IMR-90 (cell line): ENCODE results near the gene XPO4. TPM values are rescaled to one million over a fixed set of nuclear protein-coding genes. Genes with fewer than 3 reads are reported as not detected.
"Not testable (repeated sequence)": the region's sequence is repeated elsewhere in the genome, so short reads cannot be mapped to it uniquely, and the experiment has no call there.

Experiments used
- ATAC-seq: fragments of 200-7000 bp; cut with Tn5 transposase; 2 replicates; pipeline ENCODE4 v1.9.1; 2020; ENCODE audit warnings: low read depth, mild to moderate bottlenecking, moderate library complexity
- BruUV-seq: library from RNA; stranded (reverse); fragments of 400-500 nt; replicated peaks from 2 replicates; lab custom pipeline; 2021; lab: Mats Ljungman, UMichigan
- CTCF ChIA-PET: fragments of 300-600 bp; formaldehyde crosslinking; extraction: SDS; loops from one replicate; lab custom pipeline; 2021; ENCODE audit warnings: antibody characterized with exemption; lab: Yijun Ruan, JAX
- POLR2A ChIA-PET: fragments of 300-600 bp; sonication (Branson Sonifier 250); formaldehyde crosslinking; loops from one replicate; lab custom pipeline; 2022; ENCODE audit warnings: antibody characterized with exemption; ENCODE audit not compliant: unreplicated experiment; lab: Charles Lee
- DNase-seq: peaks from one replicate; pipeline ENCODE4 v3.0.0; 2013
- H2AFZ ChIP-seq: replicated peaks from 2 replicates; pipeline ENCODE3; 2013; ENCODE audit warnings: low read length, mild to moderate bottlenecking; ENCODE audit not compliant: poor library complexity
- H2AK5ac ChIP-seq: 2 replicates; pipeline ENCODE4 v1.6.1; 2013; ENCODE audit warnings: low read depth, low read length, inconsistent platforms
- H2AK9ac ChIP-seq: replicated peaks from 2 replicates; pipeline ENCODE3; 2013; ENCODE audit warnings: mild to moderate bottlenecking, low read depth, low read length, moderate library complexity; ENCODE audit not compliant: poor library complexity
- H2BK120ac ChIP-seq: 2 replicates; pipeline ENCODE4 v1.6.1; 2013; ENCODE audit warnings: low read depth, low read length, inconsistent platforms
- H2BK15ac ChIP-seq: 3 replicates; pipeline ENCODE4 v1.6.1; 2013; ENCODE audit warnings: low read depth, low read length, inconsistent platforms
- H2BK20ac ChIP-seq: 2 replicates; pipeline ENCODE4 v1.6.1; 2013; ENCODE audit warnings: low read depth, mild to moderate bottlenecking, inconsistent platforms, low read length, moderate library complexity
- H2BK5ac ChIP-seq: 2 replicates; pipeline ENCODE4 v1.6.1; 2013; ENCODE audit warnings: mild to moderate bottlenecking, low read depth, low read length, inconsistent platforms; ENCODE audit not compliant: poor library complexity, severe bottlenecking
- H3K14ac ChIP-seq: replicated peaks from 2 replicates; pipeline ENCODE4 v1.6.1; 2013; ENCODE audit warnings: low read depth, low read length, inconsistent platforms
- H3K18ac ChIP-seq: 2 replicates; pipeline ENCODE4 v1.6.1; 2013; ENCODE audit warnings: low read depth, low read length, control low read depth
- H3K23ac ChIP-seq: 2 replicates; pipeline ENCODE4 v1.6.1; 2013; ENCODE audit warnings: low read depth, low read length, inconsistent platforms
- H3K27ac ChIP-seq: 2 replicates; pipeline ENCODE4 v1.5.1; 2013; ENCODE audit warnings: mild to moderate bottlenecking, control low read depth, low read length; ENCODE audit not compliant: insufficient read depth
- H3K27me3 ChIP-seq: 2 replicates; pipeline ENCODE4 v1.6.1; 2013; ENCODE audit warnings: low read length; ENCODE audit not compliant: control insufficient read depth, insufficient read depth
- H3K36me3 ChIP-seq: 2 replicates; pipeline ENCODE4 v1.6.1; 2013; ENCODE audit warnings: low read length, mixed read lengths; ENCODE audit not compliant: control insufficient read depth, insufficient read depth
- H3K4ac ChIP-seq: 2 replicates; pipeline ENCODE4 v1.6.1; 2013; ENCODE audit warnings: low read depth, low read length, inconsistent platforms
- H3K4me1 ChIP-seq: 2 replicates; pipeline ENCODE4 v1.6.1; 2013; ENCODE audit warnings: low read length, mixed read lengths; ENCODE audit not compliant: control insufficient read depth, insufficient read depth
- H3K4me2 ChIP-seq: 2 replicates; pipeline ENCODE4 v1.6.1; 2013; ENCODE audit warnings: low read depth, mild to moderate bottlenecking, control low read depth, low read length, moderate library complexity
- H3K4me3 ChIP-seq: 2 replicates; pipeline ENCODE4 v1.5.1; 2013; ENCODE audit warnings: low read depth, mild to moderate bottlenecking, control low read depth, low read length, moderate library complexity; ENCODE audit not compliant: insufficient read depth
- H3K56ac ChIP-seq: 2 replicates; pipeline ENCODE4 v1.6.1; 2013; ENCODE audit warnings: low read length, inconsistent platforms; ENCODE audit not compliant: insufficient read depth; ENCODE audit errors: extremely low read depth
- H3K79me1 ChIP-seq, 2 experiments: 2 replicates each; pipeline ENCODE4 v1.6.1; 2013; ENCODE audit warnings: low read length in 2 of 2, inconsistent platforms in 1 of 2, low read depth in 1 of 2
- H3K9ac ChIP-seq: 2 replicates; pipeline ENCODE4 v1.6.1; 2013; ENCODE audit warnings: low read depth, low read length, control low read depth
- H3K9me1 ChIP-seq: 2 replicates; pipeline ENCODE4 v1.6.1; 2013; ENCODE audit warnings: low read length, inconsistent platforms; ENCODE audit not compliant: insufficient read depth
- H3K9me3 ChIP-seq: 2 replicates; pipeline ENCODE4 v1.6.1; 2013; ENCODE audit warnings: low read length; ENCODE audit not compliant: control insufficient read depth, insufficient read depth
- H4K20me1 ChIP-seq: 2 replicates; pipeline ENCODE4 v1.6.1; 2013; ENCODE audit warnings: low read length, inconsistent platforms; ENCODE audit not compliant: insufficient read depth
- H4K5ac ChIP-seq: 2 replicates; pipeline ENCODE4 v1.6.1; 2013; ENCODE audit warnings: mild to moderate bottlenecking, low read depth, low read length, control low read depth
- H4K8ac ChIP-seq, 2 experiments: 2 replicates each; pipeline ENCODE4 v1.6.1; 2013; ENCODE audit warnings: low read depth in 2 of 2, low read length in 2 of 2, control low read depth in 1 of 2, inconsistent platforms in 1 of 2
- H4K91ac ChIP-seq: 2 replicates; pipeline ENCODE4 v1.6.1; 2013; ENCODE audit warnings: low read depth, low read length, inconsistent platforms; ENCODE audit not compliant: insufficient read depth
- BHLHE40 ChIP-seq: fragments of 150-350 bp; IDR thresholded peaks from 2 replicates; pipeline ENCODE4 v1.6.1; 2016; ENCODE audit warnings: mild to moderate bottlenecking, low read depth, low read length
- CHD1 ChIP-seq: IDR thresholded peaks from 2 replicates; pipeline ENCODE4 v1.6.1; 2012; ENCODE audit warnings: low read depth, low read length, improper control_type of control experiment
- MAFK ChIP-seq: IDR thresholded peaks from 2 replicates; pipeline ENCODE4 v1.6.1; 2012; ENCODE audit warnings: low read depth, low read length, improper control_type of control experiment
- MAZ ChIP-seq: IDR thresholded peaks from 2 replicates; pipeline ENCODE4 v1.6.1; 2012; ENCODE audit warnings: low read depth, mild to moderate bottlenecking, low read length, improper control_type of control experiment, moderate library complexity, borderline replicate concordance
- MXI1 ChIP-seq: IDR thresholded peaks from 2 replicates; pipeline ENCODE4 v1.6.1; 2012; ENCODE audit warnings: low read depth, mild to moderate bottlenecking, low read length, moderate library complexity, borderline replicate concordance
- POLR2A ChIP-seq: IDR thresholded peaks from 2 replicates; pipeline ENCODE4 v1.6.1; 2012; ENCODE audit warnings: mild to moderate bottlenecking, low read depth, low read length
- RCOR1 ChIP-seq: IDR thresholded peaks from 2 replicates; pipeline ENCODE4 v1.6.1; 2012; ENCODE audit warnings: mild to moderate bottlenecking, low read length, improper control_type of control experiment; ENCODE audit not compliant: insufficient replicate concordance
- SMC3 ChIP-seq: fragments of 150-350 bp; IDR thresholded peaks from 2 replicates; pipeline ENCODE4 v1.6.1; 2016; ENCODE audit warnings: low read depth, mild to moderate bottlenecking, antibody characterized with exemption, low read length, moderate library complexity
- WGBS, 2 experiments: methylation state at CpG; one replicate each; pipeline versions ENCODE4 v1.1.5 to v1.1.7; 2013; ENCODE audit warnings: missing lambda C conversion rate in 2 of 2; ENCODE audit not compliant: insufficient read length in 1 of 2; ENCODE audit errors: extremely low coverage in 2 of 2; 5-methylcytosine and 5-hydroxymethylcytosine counted together
- dilution Hi-C: fragments of 300-500 bp; cut with HindIII; formaldehyde crosslinking; loops from one replicate; pipeline ENCODE4 v1.14.3; 2018; ENCODE audit warnings: low sequenced_read_pairs; ENCODE audit not compliant: unreplicated experiment
- in situ Hi-C: fragments of 300-500 bp; cut with MboI; formaldehyde crosslinking; loops from 3 replicates; pipeline ENCODE4 v1.14.3; 2019; ENCODE audit warnings: low sequenced_read_pairs, inconsistent platforms, mixed read lengths
- intact Hi-C: fragments of 100-400 bp; cut with micrococcal nuclease; formaldehyde crosslinking; loops from 2 replicates; pipeline ENCODE4 v1.10.0; 2022
- polyA plus RNA-seq, 3 experiments: library from polyadenylated mRNA; depleted of rRNA; stranded (reverse); fragments of >200 nt; gene quantifications; 2 replicates each; pipeline ENCODE4 v1.2.3, GENCODE V29; 2012; ENCODE audit warnings: low replicate concordance in 1 of 3
- total RNA-seq: library from RNA; depleted of rRNA; stranded (reverse); fragments of >200 nt; gene quantifications from 2 replicates; pipeline ENCODE4 v1.2.3, GENCODE V29; 2012

Gene XPO4
- total and polyA plus RNA-seq, 2 of the 4 experiments (the other 2 are of a cell fraction), result 5.0 to 21.1 TPM

GRCh38 chr13:20749377-20749776 is 153.2 kb downstream of the XPO4 start:
- H3K36me3 ChIP-seq, result no peaks in the 10 kb centered on the region
- no CpG with 5 or more reads among the region's 1 CpG for WGBS, 2 experiments
- no peaks in the 10 kb centered on the region for H3K4me1 ChIP-seq
- H2BK120ac ChIP-seq, result no peak overlapping the region
- no peak overlapping the region for H2AK9ac ChIP-seq
- no peak for ATAC-seq
- TF ChIP-seq RCOR1, result no peak
- no peak for TF ChIP-seq CHD1
- no peak for TF ChIP-seq BHLHE40
- no peak for TF ChIP-seq MXI1
- no peak for TF ChIP-seq POLR2A
- TF ChIP-seq MAZ, result no peak
- no peak for TF ChIP-seq MAFK
- no peak for TF ChIP-seq SMC3
- no peak overlapping the region for H3K23ac ChIP-seq
- no peak overlapping the region for H3K56ac ChIP-seq
- H2BK20ac ChIP-seq, result no peak overlapping the region
- no peak for DNase-seq
- no peak overlapping the region for H3K9ac ChIP-seq
- no peak overlapping the region for H4K91ac ChIP-seq
- no peak overlapping the region for H2AFZ ChIP-seq
- no peak overlapping the region for H2BK15ac ChIP-seq
- H3K18ac ChIP-seq, result no peak overlapping the region
- H4K8ac ChIP-seq, result no peak overlapping the region
- no peaks in the 10 kb centered on the region for H3K79me1 ChIP-seq
- in situ Hi-C loops (no loop called here), dilution Hi-C loops (no loop called here), intact Hi-C loops (no loop called here)
- peaks cover 4% of the 10 kb centered on the region for H3K9me3 ChIP-seq
- H3K27me3 ChIP-seq, result no peaks in the 10 kb centered on the region
- ChIA-PET POLR2A (no interaction called here), CTCF (no interaction called here)
- no peak overlapping the region for H3K4me2 ChIP-seq
- H3K14ac ChIP-seq, result no peak overlapping the region
- no peak overlapping the region for H3K4me3 ChIP-seq
- no peak overlapping the region for H4K5ac ChIP-seq
- no peak overlapping the region for H3K27ac ChIP-seq
- no peak overlapping the region for H2AK5ac ChIP-seq
- BruUV-seq, result no TSS peak
- H3K4ac ChIP-seq, result no peak overlapping the region
- no peaks in the 10 kb centered on the region for H3K9me1 ChIP-seq
- no peaks in the 10 kb centered on the region for H4K20me1 ChIP-seq
- no peak overlapping the region for H2BK5ac ChIP-seq

- H3K9me3 ChIP-seq, H3K4me3 ChIP-seq, H3K9ac ChIP-seq, H3K18ac ChIP-seq, H3K9me1 ChIP-seq, in situ Hi-C loops, H2AK5ac ChIP-seq, H3K56ac ChIP-seq, CTCF ChIA-PET, H4K8ac ChIP-seq, H3K79me1 ChIP-seq, H3K4me2 ChIP-seq, H2AFZ ChIP-seq, BruUV-seq, H4K20me1 ChIP-seq, H3K27me3 ChIP-seq, H3K4ac ChIP-seq, dilution Hi-C loops, H2BK15ac ChIP-seq, H4K5ac ChIP-seq, H2BK20ac ChIP-seq, DNase-seq, H3K27ac ChIP-seq, POLR2A ChIA-PET, intact Hi-C loops, H4K91ac ChIP-seq, H2BK120ac ChIP-seq, H3K36me3 ChIP-seq, ATAC-seq, H3K4me1 ChIP-seq, H2BK5ac ChIP-seq, H2AK9ac ChIP-seq, H3K23ac ChIP-seq, H3K14ac ChIP-seq: not testable (repeated sequence)
- no CpG with 5 or more reads among the region's 4 CpGs for WGBS, 2 experiments
Measured at GRCh38 chr13:20743830-20744404, 158.6 kb downstream of the XPO4 start.
